ENCODE results near the gene GTF2F2.

Gene GTF2F2

GRCh38 chr13:45196096-45196495 lies 75.8 kb downstream of the GTF2F2 start:
- DNase-seq (ENCODE audit: extremely low read depth, low read depth): no peak
- TF ChIP-seq, protein P1, sequence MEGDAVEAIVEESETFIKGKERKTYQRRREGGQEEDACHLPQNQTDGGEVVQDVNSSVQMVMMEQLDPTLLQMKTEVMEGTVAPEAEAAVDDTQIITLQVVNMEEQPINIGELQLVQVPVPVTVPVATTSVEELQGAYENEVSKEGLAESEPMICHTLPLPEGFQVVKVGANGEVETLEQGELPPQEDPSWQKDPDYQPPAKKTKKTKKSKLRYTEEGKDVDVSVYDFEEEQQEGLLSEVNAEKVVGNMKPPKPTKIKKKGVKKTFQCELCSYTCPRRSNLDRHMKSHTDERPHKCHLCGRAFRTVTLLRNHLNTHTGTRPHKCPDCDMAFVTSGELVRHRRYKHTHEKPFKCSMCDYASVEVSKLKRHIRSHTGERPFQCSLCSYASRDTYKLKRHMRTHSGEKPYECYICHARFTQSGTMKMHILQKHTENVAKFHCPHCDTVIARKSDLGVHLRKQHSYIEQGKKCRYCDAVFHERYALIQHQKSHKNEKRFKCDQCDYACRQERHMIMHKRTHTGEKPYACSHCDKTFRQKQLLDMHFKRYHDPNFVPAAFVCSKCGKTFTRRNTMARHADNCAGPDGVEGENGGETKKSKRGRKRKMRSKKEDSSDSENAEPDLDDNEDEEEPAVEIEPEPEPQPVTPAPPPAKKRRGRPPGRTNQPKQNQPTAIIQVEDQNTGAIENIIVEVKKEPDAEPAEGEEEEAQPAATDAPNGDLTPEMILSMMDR (IDR thresholded peaks at IDR 0.05; ENCODE audit: low read depth, low read length): no peak

DNA sequence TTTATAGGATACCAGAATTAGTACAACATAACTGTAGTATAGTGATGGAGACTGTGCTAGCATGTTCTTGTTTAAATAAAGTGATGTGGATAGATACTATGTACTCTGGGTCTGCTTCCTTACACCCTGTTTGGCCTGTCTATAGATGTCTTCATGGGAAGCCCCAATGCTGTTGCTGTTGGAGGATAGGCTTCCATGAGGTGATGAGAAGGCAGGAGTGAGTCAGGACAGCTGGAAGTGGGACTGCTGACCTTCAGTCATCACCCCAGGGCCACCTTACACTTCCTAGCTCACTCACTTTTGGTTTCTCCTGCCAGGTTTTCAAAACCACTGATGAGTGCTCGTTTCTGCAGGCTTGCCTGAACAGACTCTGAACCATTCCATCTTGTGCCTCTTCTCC lies 76.3 kb downstream of the GTF2F2 start:
- TF ChIP-seq, protein P1 (IDR thresholded peaks at IDR 0.05; ENCODE audit: low read depth, low read length): no peak
- DNase-seq (ENCODE audit: extremely low read depth, low read depth): no peak

GRCh38 chr13:45198041-45198440 lies 77.7 kb downstream of the GTF2F2 start:
- TF ChIP-seq, protein P1 (IDR thresholded peaks at IDR 0.05; ENCODE audit: low read depth, low read length): no peak

GRCh38 chr13:45198924-45199323 lies 78.6 kb downstream of the GTF2F2 start:
- no peak for DNase-seq (ENCODE audit: extremely low read depth, low read depth)
- TF ChIP-seq, protein P1 (IDR thresholded peaks at IDR 0.05; ENCODE audit: low read depth, low read length): no peak

More at GRCh38 chr13:45198041-45198440, 77.7 kb downstream of the GTF2F2 start:
- no peak for DNase-seq (ENCODE audit: extremely low read depth, low read depth)

- DNase-seq (ENCODE audit: extremely low read depth, low read depth): no peak
- TF ChIP-seq, protein P1 (IDR thresholded peaks at IDR 0.05; ENCODE audit: low read depth, low read length): no peak
Observed at GRCh38 chr13:45199711-45200110, 79.4 kb downstream of the GTF2F2 start.

DNA sequence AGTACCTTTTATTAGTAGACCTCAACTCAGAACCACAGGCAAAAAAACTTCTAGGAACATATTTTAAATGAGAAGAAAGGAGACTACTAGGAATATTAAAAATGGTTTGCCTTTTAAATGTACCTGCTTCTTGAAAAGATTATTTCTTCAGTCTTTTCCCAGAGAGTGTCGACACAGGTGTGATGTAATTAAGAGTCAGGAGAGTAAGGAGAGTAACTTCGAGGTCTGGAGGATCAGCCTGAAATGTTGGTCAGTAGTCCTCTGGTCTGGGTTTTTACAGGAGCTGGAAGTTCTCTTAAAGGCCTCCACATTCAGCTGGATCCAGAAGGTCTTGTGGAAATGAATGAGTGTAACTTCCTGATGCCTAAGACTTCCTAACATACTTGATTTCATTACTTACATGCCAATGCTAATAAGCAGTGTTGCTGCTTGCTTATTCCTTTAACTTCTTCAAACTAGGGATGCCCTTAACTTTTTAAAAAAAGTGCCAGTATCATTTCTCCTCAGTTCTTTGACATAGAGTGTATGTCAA lies 80.5 kb downstream of the GTF2F2 start, which contains the start of gene KCTD4:
KCTD4 (minus strand) TSS at position 345 of the 532 bp plus-strand sequence. CDS start 6,478 bp downstream, outside the sequence.
- TF ChIP-seq, protein P1 (IDR thresholded peaks at IDR 0.05; ENCODE audit: low read depth, low read length): no peak
- DNase-seq (ENCODE audit: extremely low read depth, low read depth): no peak

DNA sequence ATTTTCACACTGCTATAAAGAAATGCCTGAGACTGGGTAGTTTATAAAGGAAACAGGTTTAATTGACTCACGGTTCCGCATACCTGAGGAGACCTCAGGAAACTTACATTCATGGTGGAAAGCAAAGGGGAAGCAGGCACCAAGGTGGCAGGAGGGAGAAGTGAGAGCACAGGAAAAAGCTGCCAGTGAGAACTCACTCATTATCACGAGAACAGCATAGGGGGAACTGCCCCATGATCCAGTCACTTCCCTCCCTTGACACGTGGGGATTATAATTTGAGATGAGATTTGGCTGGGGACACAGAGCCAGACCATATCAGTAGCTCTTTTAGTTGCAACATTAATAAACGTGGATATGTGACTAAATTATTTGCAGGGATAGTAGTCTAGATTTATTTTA lies 84.8 kb downstream of the GTF2F2 start:
- DNase-seq (ENCODE audit: extremely low read depth, low read depth): no peak
- TF ChIP-seq, protein P1 (IDR thresholded peaks at IDR 0.05; ENCODE audit: low read depth, low read length): no peak
